ENCODE data around the gene SYPL1.

The SYPL1 gene

GRCh38 chr7:106089647-106090046 is 22.5 kb downstream of the SYPL1 start:
- no peak for DNase-seq

- DNase-seq = no peak
These were observed 24.1 kb downstream of the SYPL1 start for GRCh38 chr7:106088014-106088413.

GRCh38 chr7:106086062-106086461 is 26.1 kb downstream of the SYPL1 start:
- DNase-seq = no peak

GRCh38 chr7:106085015-106085414 is 27.1 kb downstream of the SYPL1 start:
- DNase-seq = no peak

GRCh38 chr7:106083717-106084116 is 28.4 kb downstream of the SYPL1 start:
- no peak for DNase-seq

GRCh38 chr7:106082087-106082854 is 29.8 kb downstream of the SYPL1 start:
- DNase-seq = no peak

- DNase-seq = no peak
These were observed 31.7 kb downstream of the SYPL1 start for GRCh38 chr7:106080300-106080987.

- no peak for DNase-seq
These were observed 35.6 kb downstream of the SYPL1 start for GRCh38 chr7:106076537-106076936.

GRCh38 chr7:106075937-106076336 is 36.2 kb downstream of the SYPL1 start:
- DNase-seq = no peak

GRCh38 chr7:106074257-106074656 is 37.9 kb downstream of the SYPL1 start:
- DNase-seq = no peak

- no peak for DNase-seq
These were observed 38.4 kb downstream of the SYPL1 start for GRCh38 chr7:106073701-106074100.

- DNase-seq = no peak
These were observed 39.4 kb downstream of the SYPL1 start for GRCh38 chr7:106072715-106073091.

GRCh38 chr7:106071999-106072714 is 40.0 kb downstream of the SYPL1 start:
- DNase-seq = no peak

- peak in 2 of 5 donors; percentile 15 to 93 for DNase-seq
These were observed 40.6 kb downstream of the SYPL1 start for GRCh38 chr7:106071356-106071998.

- no peak for DNase-seq
These were observed 41.4 kb downstream of the SYPL1 start for GRCh38 chr7:106070567-106071254.

- DNase-seq = no peak
These were observed 41.9 kb downstream of the SYPL1 start for GRCh38 chr7:106070201-106070551.

GRCh38 chr7:106069471-106070200 is 42.5 kb downstream of the SYPL1 start:
- no peak for DNase-seq

GRCh38 chr7:106068986-106069385 is 43.1 kb downstream of the SYPL1 start:
- DNase-seq = no peak

- DNase-seq = no peak
These were observed 43.6 kb downstream of the SYPL1 start for GRCh38 chr7:106068538-106068961.

GRCh38 chr7:106067678-106068077 is 44.4 kb downstream of the SYPL1 start:
- DNase-seq = no peak

GRCh38 chr7:106065575-106066500 is 46.3 kb downstream of the SYPL1 start:
- no peak for DNase-seq
